Measurements from ENCODE around the gene MYL12A. TPM values are rescaled to one million over a fixed set of nuclear protein-coding genes. Genes with fewer than 3 reads are reported as not detected.

MYL12A gene
- total RNA-seq, 2 donors from 2014 or later = 392 to 483 TPM

- no peaks in the 10 kb centered on the region for H3K9me3 Mint-ChIP-seq
- no peaks in the 10 kb centered on the region for H3K36me3 Mint-ChIP-seq (ENCODE audit: low read depth)
- H3K4me3 Mint-ChIP-seq = no peak overlapping the region
- H3K27me3 Mint-ChIP-seq = no peaks in the 10 kb centered on the region
- H3K27ac Mint-ChIP-seq = no peak overlapping the region
- H3K4me1 Mint-ChIP-seq = peaks cover 8% of the 10 kb centered on the region
- no peak for ATAC-seq (replicated peaks)
Measured at GRCh38 chr18:3236470-3236869, 11.1 kb upstream of the MYL12A start.

GRCh38 chr18:3238742-3239141, 8.9 kb upstream of the MYL12A start:
- H3K36me3 Mint-ChIP-seq (ENCODE audit: low read depth) = no peaks in the 10 kb centered on the region
- H3K9me3 Mint-ChIP-seq = no peaks in the 10 kb centered on the region
- no peaks in the 10 kb centered on the region for H3K27me3 Mint-ChIP-seq
- no peak for ATAC-seq (replicated peaks)
- H3K27ac Mint-ChIP-seq = peak overlapping the region; percentile 36
- H3K4me3 Mint-ChIP-seq = no peak overlapping the region
- peaks cover 8% of the 10 kb centered on the region for H3K4me1 Mint-ChIP-seq

- H3K27me3 Mint-ChIP-seq = no peaks in the 10 kb centered on the region
- H3K4me3 Mint-ChIP-seq = peak overlapping the region; percentile 94
- ATAC-seq (replicated peaks) = no peak
- no peaks in the 10 kb centered on the region for H3K9me3 Mint-ChIP-seq
- H3K36me3 Mint-ChIP-seq (ENCODE audit: low read depth) = peaks cover 31% of the 10 kb centered on the region
- H3K27ac Mint-ChIP-seq = peak overlapping the region; percentile 99
- peaks cover 11% of the 10 kb centered on the region for H3K4me1 Mint-ChIP-seq
Measured at GRCh38 chr18:3245185-3245564, 2.4 kb upstream of the MYL12A start.

- H3K36me3 Mint-ChIP-seq (ENCODE audit: low read depth) = peaks cover 38% of the 10 kb centered on the region
- peaks cover 17% of the 10 kb centered on the region for H3K4me1 Mint-ChIP-seq
- H3K27me3 Mint-ChIP-seq = no peaks in the 10 kb centered on the region
- H3K9me3 Mint-ChIP-seq = no peaks in the 10 kb centered on the region
- H3K4me3 Mint-ChIP-seq = peak overlapping the region; percentile 94
- H3K27ac Mint-ChIP-seq = peak overlapping the region; percentile 99
- ATAC-seq (replicated peaks) = peak; percentile 59
Measured at GRCh38 chr18:3245853-3246634, 1.6 kb upstream of the MYL12A start.

- no peak for ATAC-seq (replicated peaks)
- peak overlapping the region; percentile 99 for H3K27ac Mint-ChIP-seq
- H3K9me3 Mint-ChIP-seq = no peaks in the 10 kb centered on the region
- H3K27me3 Mint-ChIP-seq = no peaks in the 10 kb centered on the region
- H3K4me1 Mint-ChIP-seq = peaks cover 19% of the 10 kb centered on the region
- H3K36me3 Mint-ChIP-seq (ENCODE audit: low read depth) = peaks cover 44% of the 10 kb centered on the region
- peak overlapping the region; percentile 94 for H3K4me3 Mint-ChIP-seq
Measured at GRCh38 chr18:3246635-3247239, 864 bp upstream of the MYL12A start.

- Mint-ChIP-seq H3K9me3 (no peaks in the 10 kb centered on the region), H3K4me1 (peaks cover 29% of the 10 kb centered on the region), H3K4me3 (peak overlapping the region; percentile 94), H3K36me3 (ENCODE audit: low read depth) (peaks cover 57% of the 10 kb centered on the region), H3K27me3 (no peaks in the 10 kb centered on the region), H3K27ac (peak overlapping the region; percentile 99)
- no peak for ATAC-seq (replicated peaks)
Measured at GRCh38 chr18:3248062-3248657, 559 bp downstream of the MYL12A start.

- no peak for ATAC-seq (replicated peaks)
- H3K27ac Mint-ChIP-seq = peak overlapping the region; percentile 99
- H3K36me3 Mint-ChIP-seq (ENCODE audit: low read depth) = peaks cover 63% of the 10 kb centered on the region
- H3K9me3 Mint-ChIP-seq = no peaks in the 10 kb centered on the region
- peaks cover 33% of the 10 kb centered on the region for H3K4me1 Mint-ChIP-seq
- H3K27me3 Mint-ChIP-seq = no peaks in the 10 kb centered on the region
- H3K4me3 Mint-ChIP-seq = peak overlapping the region; percentile 94
Measured at GRCh38 chr18:3248658-3249359, 1.2 kb downstream of the MYL12A start.

GRCh38 chr18:3250237-3251107, 2.9 kb downstream of the MYL12A start:
- peaks cover 80% of the 10 kb centered on the region for H3K36me3 Mint-ChIP-seq (ENCODE audit: low read depth)
- H3K27ac Mint-ChIP-seq = peak overlapping the region; percentile 80
- H3K4me3 Mint-ChIP-seq = peak overlapping the region; percentile 94
- no peaks in the 10 kb centered on the region for H3K9me3 Mint-ChIP-seq
- peaks cover 43% of the 10 kb centered on the region for H3K4me1 Mint-ChIP-seq
- no peaks in the 10 kb centered on the region for H3K27me3 Mint-ChIP-seq
- peak; percentile 18 for ATAC-seq (replicated peaks)

GRCh38 chr18:3251249-3251962, 3.8 kb downstream of the MYL12A start:
- peaks cover 89% of the 10 kb centered on the region for H3K36me3 Mint-ChIP-seq (ENCODE audit: low read depth)
- peaks cover 41% of the 10 kb centered on the region for H3K4me1 Mint-ChIP-seq
- ATAC-seq (replicated peaks) = no peak
- no peaks in the 10 kb centered on the region for H3K9me3 Mint-ChIP-seq
- H3K4me3 Mint-ChIP-seq = peak overlapping the region; percentile 72
- peak overlapping the region; percentile 48 for H3K27ac Mint-ChIP-seq
- H3K27me3 Mint-ChIP-seq = no peaks in the 10 kb centered on the region

- peak overlapping the region; percentile 48 for H3K27ac Mint-ChIP-seq
- peak overlapping the region; percentile 72 for H3K4me3 Mint-ChIP-seq
- H3K36me3 Mint-ChIP-seq (ENCODE audit: low read depth) = peaks cover 94% of the 10 kb centered on the region
Measured at GRCh38 chr18:3251963-3252277, 4.3 kb downstream of the MYL12A start.

GRCh38 chr18:3252843-3253242, 5.2 kb downstream of the MYL12A start:
- H3K27me3 Mint-ChIP-seq = no peaks in the 10 kb centered on the region
- ATAC-seq (replicated peaks) = no peak
- H3K27ac Mint-ChIP-seq = peak overlapping the region; percentile 48
- H3K4me3 Mint-ChIP-seq = peak overlapping the region; percentile 72
- H3K9me3 Mint-ChIP-seq = no peaks in the 10 kb centered on the region
- peaks cover 95% of the 10 kb centered on the region for H3K36me3 Mint-ChIP-seq (ENCODE audit: low read depth)
- peaks cover 43% of the 10 kb centered on the region for H3K4me1 Mint-ChIP-seq

More at GRCh38 chr18:3251963-3252277, 4.3 kb downstream of the MYL12A start:
- Mint-ChIP-seq H3K27me3 (no peaks in the 10 kb centered on the region), H3K4me1 (peaks cover 41% of the 10 kb centered on the region), H3K9me3 (no peaks in the 10 kb centered on the region)
- no peak for ATAC-seq (replicated peaks)

- ATAC-seq (replicated peaks) = no peak
- peak overlapping the region; percentile 82 for H3K27ac Mint-ChIP-seq
- H3K4me3 Mint-ChIP-seq = peak overlapping the region; percentile 43
- no peaks in the 10 kb centered on the region for H3K9me3 Mint-ChIP-seq
- H3K27me3 Mint-ChIP-seq = no peaks in the 10 kb centered on the region
- H3K4me1 Mint-ChIP-seq = peaks cover 49% of the 10 kb centered on the region
- peaks cover 85% of the 10 kb centered on the region for H3K36me3 Mint-ChIP-seq (ENCODE audit: low read depth)
Measured at GRCh38 chr18:3254725-3255124, 7.1 kb downstream of the MYL12A start.

- H3K27ac Mint-ChIP-seq = peak overlapping the region; percentile 48
- no peak for ATAC-seq (replicated peaks)
- H3K36me3 Mint-ChIP-seq (ENCODE audit: low read depth) = peaks cover 76% of the 10 kb centered on the region
- H3K4me1 Mint-ChIP-seq = peaks cover 46% of the 10 kb centered on the region
- H3K9me3 Mint-ChIP-seq = no peaks in the 10 kb centered on the region
- no peaks in the 10 kb centered on the region for H3K27me3 Mint-ChIP-seq
- peak overlapping the region; percentile 43 for H3K4me3 Mint-ChIP-seq
Measured at GRCh38 chr18:3255611-3256165, 8.1 kb downstream of the MYL12A start.

Data from activated T-helper 17 cell treated with anti-CD3 and anti-CD28 coated beads, Interleukin-2, amount 50 U/mL, for 72 hours (primary cell).